Measurements from ENCODE around the gene CIB4.
A peak's percentile ranks its signal among the peaks of the same experiment; 100 is the strongest.

CIB4 gene

GRCh38 chr2:26605195-26605998 lies 35.8 kb downstream of the CIB4 start:
- TF ChIP-seq CTCF (IDR thresholded peaks at IDR 0.05; ENCODE audit: low read depth, low read length) = peak; percentile 89
- no peak overlapping the region for H3K4me3 ChIP-seq (replicated peaks in 1 of 2; ENCODE audit: low read depth in 2 of 2, low read length in 2 of 2)
- DNase-seq (ENCODE audit: low read depth in 2 of 2) = peak; percentile 58 to 67

- TF ChIP-seq CTCF (IDR thresholded peaks at IDR 0.05; ENCODE audit: low read depth, low read length) = no peak
- H3K4me3 ChIP-seq (replicated peaks in 1 of 2; ENCODE audit: low read depth in 2 of 2, low read length in 2 of 2) = no peak overlapping the region
- DNase-seq (ENCODE audit: low read depth in 2 of 2) = no peak
Measured at GRCh38 chr2:26602575-26602974, 38.6 kb downstream of the CIB4 start.

GRCh38 chr2:26599387-26599786 lies 41.8 kb downstream of the CIB4 start:
- DNase-seq (ENCODE audit: low read depth in 2 of 2) = no peak
- H3K4me3 ChIP-seq (replicated peaks in 1 of 2; ENCODE audit: low read depth in 2 of 2, low read length in 2 of 2) = no peak overlapping the region
- TF ChIP-seq CTCF (IDR thresholded peaks at IDR 0.05; ENCODE audit: low read depth, low read length) = no peak

GRCh38 chr2:26598996-26599373 lies 42.2 kb downstream of the CIB4 start:
- no peak overlapping the region for H3K4me3 ChIP-seq (replicated peaks in 1 of 2; ENCODE audit: low read depth in 2 of 2, low read length in 2 of 2)
- no peak for TF ChIP-seq CTCF (IDR thresholded peaks at IDR 0.05; ENCODE audit: low read depth, low read length)
- no peak for DNase-seq (ENCODE audit: low read depth in 2 of 2)

GRCh38 chr2:26598336-26598995 lies 42.7 kb downstream of the CIB4 start:
- no peak overlapping the region for H3K4me3 ChIP-seq (replicated peaks in 1 of 2; ENCODE audit: low read depth in 2 of 2, low read length in 2 of 2)
- TF ChIP-seq CTCF (IDR thresholded peaks at IDR 0.05; ENCODE audit: low read depth, low read length) = no peak
- DNase-seq (ENCODE audit: low read depth in 2 of 2) = no peak

GRCh38 chr2:26597197-26597596 lies 44.0 kb downstream of the CIB4 start:
- peak in 1 of 2 donors; percentile 10 for DNase-seq (ENCODE audit: low read depth in 2 of 2)
- TF ChIP-seq CTCF (IDR thresholded peaks at IDR 0.05; ENCODE audit: low read depth, low read length) = no peak
- H3K4me3 ChIP-seq (replicated peaks in 1 of 2; ENCODE audit: low read depth in 2 of 2, low read length in 2 of 2) = no peak overlapping the region
